ENCODE measurements around the gene NPAS3.

NPAS3 gene

DNA sequence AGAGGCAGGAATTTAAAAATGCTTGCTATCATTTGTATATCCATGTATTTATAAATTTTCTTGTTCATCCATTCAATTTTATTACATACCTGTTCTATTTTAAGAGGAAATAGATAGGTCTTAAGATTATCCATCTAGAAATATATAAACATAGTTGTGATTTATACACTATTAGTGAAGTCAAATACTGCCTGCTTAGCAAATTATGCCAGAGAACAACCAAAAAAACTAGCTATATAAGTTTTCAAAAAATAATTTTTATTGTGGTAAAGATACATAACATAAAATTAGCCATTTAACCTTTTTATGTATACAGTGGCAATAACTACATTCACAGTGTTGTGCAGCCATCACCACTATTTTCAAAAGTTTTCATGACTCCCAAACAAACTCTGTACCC is 237.3 kb downstream of the NPAS3 start:
- DNase-seq (ENCODE audit: low read depth in 2 of 2), result no peak

DNA sequence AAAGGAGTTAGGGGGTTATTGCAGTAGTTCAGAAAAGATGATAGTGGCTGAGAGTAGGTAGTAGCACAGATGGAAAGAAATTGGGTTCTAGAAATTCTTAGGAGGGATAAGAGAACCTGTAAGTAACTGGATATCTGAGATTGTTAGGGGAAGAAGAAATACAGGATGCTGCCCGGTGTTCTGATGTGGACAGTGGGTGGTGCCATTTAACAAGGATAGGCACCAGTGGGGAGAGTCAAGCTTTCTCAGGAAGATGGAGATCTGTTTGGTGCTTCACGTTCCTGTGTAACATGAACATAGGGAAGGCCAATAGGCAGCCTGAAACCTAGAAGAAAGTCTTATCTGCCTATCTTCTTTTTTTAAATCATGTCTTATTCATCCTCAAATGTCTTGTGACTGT is 245.9 kb downstream of the NPAS3 start:
- DNase-seq (ENCODE audit: low read depth in 2 of 2), result no peak

DNA sequence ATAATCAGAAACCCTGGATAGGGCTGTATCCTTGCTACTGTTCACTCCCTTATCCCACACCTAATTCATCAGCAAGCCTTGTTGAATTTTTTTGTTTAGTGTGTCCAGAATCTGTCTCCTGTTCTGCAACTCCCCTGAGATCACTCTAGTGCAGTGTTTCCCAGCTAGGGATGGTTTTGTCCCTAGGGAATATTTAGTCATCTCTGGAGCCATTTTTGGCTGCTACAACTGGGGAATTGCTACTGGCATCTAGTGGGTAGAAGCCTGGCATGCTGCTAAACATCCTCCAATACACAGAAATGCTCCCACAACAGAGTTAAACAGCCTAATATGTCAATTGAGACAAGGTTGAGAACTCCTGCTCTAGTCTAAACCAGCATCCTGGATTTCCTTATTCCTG is 248.0 kb downstream of the NPAS3 start:
- no peak for DNase-seq (ENCODE audit: low read depth in 2 of 2)

DNA sequence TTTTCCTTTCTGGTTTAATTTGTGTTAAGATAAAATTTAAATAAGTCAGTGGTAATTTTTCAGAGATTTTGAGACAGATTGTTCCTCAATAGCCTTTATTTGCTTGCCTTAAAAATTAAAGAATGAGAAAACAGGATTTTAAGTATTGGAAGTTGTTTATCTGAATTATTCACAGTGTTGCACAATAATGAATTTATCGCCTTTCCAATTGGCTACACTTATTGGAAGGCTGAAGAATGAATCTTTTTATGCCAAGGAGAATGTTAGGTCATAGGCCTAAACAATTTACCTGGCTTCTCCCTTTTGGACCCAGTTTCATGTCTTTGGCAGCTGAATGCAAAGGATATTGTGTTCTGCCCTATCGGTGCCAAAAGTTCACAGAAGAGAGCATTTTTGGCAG is 250.2 kb downstream of the NPAS3 start:
- no peak for DNase-seq (ENCODE audit: low read depth in 2 of 2)

DNA sequence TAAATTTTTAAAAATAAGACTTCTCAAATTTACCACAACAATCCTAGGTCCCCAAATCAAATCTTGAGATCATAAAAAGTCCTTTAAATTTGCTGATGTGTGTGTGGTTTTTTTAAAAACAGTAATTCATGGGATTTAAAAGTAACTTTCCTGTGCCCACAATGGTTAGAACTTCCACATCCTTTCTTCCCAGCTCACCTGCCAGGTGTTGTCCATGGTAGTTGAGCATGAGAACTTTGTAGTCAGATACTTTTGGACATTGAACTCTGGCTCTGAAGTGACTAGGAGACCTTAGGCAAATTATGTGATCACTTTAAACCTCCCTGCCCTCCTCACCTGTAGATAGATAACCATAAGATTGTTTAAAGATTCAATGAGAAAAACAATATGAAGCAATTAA is 253.2 kb downstream of the NPAS3 start:
- DNase-seq (ENCODE audit: low read depth in 2 of 2), result no peak

DNA sequence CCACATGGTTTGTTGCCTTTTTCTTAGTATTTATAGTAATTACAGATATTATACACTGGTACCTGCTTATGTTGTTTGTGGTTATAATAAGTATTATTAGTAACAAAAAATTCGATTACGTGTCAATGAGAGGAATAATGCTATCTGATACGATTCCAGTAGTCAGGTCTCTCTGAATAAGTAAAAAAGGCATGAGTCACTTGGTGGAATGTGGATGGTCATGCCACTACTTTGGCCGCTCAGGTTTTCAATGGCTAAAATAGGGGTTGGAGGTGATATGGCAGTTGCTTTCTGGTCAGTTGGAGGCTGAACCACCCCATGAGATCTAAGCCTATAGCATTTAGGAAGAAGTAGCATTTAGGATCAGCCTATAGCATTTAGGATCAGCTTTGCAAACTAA is 255.9 kb downstream of the NPAS3 start:
- no peak for DNase-seq (ENCODE audit: low read depth in 2 of 2)

DNA sequence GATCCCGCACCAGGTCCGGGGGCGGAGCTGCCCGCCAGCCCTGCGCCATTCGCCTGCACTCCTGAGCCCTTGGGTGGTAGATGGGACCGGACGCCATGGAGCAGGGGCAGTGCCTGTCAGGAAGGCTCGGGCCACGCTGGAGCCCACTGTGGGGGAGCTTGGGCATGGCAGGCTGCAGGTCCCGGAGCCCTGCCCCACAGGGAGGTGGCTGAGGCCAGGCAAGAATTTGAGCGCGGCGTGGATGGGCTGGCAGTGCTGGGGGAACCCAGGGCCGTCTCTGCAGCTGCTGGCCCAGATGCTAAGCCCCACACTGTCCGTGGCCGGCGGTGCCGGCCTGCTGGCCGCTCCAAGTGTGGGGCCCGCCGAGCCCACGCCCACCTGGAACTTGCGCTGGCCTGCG is 260.0 kb downstream of the NPAS3 start:
- no peak for DNase-seq (ENCODE audit: low read depth in 2 of 2)

DNA sequence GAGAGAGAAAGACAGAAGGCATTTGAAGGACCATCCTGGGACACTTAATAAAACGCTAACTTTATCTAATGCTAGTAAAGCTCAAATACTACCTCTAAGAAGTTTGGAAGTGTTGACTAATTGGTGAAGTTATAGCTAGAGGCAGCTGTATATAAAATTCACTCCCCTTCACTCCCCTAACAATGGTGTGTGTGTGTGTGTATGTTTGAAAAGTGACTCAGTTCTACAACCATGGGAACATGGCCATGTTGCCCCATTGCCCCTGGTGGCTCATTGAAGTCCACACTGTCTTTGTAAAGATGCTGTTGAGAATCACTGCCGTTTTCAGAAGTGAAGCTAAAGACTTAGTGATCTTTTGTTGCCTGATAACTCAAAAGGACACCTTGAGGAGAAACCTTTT is 262.4 kb downstream of the NPAS3 start:
- no peak for DNase-seq (ENCODE audit: low read depth in 2 of 2)

DNA sequence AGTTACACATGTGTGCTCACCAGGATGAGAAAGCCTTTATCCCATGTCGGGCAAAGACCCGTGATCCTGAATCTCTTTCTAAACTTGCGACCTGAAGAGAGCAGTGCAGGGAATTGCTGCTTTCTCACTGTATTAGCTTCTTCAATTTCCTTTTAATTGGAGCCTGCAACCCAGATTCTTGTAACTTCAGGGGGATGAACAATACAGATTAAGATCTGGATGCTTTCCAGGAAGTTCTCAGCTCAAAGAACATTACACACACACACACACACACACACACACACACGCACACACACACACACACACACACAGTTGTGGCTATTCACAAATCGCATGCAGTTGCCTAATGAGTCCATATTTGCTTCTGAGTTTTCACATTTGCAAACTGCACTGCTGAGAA is 268.3 kb downstream of the NPAS3 start:
- DNase-seq (ENCODE audit: low read depth in 2 of 2), result no peak

DNA sequence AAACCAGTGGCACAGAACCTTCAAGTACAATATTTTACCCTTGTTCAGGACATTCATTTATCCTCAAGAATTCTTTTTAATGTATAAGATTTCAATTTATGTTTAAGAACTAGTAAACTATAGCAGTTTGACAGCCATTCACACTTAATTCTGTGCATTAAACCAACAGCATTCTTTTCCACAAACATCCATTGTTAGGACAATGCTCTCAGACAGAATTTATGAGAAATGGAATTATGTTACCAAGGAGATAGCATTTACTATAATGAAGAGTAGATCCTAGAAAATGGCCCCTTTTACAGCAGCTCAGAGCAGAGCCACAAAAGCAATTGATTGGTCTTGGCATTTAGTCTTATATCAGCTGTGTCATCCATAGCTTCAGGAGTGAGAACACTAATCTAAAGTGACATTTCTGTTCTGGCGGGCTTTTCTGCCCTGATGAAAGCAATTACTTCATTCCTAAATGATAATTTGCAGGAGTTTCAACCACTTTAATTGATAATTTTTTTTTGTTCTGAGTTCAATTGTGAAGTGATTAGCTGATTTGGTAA is 268.9 kb downstream of the NPAS3 start:
- DNase-seq (ENCODE audit: low read depth in 2 of 2), result no peak

DNA sequence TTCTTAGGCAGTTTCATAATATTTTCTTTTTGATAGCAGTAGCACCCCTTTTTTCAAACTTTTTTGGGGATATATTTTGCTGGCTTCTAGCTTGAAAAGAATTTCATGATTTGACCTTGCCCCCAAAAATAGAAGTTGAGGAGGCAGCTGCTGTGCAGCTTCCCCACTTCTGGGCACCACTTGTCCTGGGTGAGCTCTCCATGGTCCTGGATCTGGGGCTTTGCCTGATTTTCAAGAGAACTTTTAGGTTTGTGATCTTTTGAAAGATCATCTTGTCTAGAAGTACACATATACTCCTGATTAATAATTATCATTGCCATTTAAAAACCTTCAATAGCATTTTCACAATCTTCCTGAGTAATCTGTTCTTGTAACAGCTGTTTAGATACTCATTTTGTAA is 271.6 kb downstream of the NPAS3 start:
- DNase-seq (ENCODE audit: low read depth in 2 of 2), result no peak

DNA sequence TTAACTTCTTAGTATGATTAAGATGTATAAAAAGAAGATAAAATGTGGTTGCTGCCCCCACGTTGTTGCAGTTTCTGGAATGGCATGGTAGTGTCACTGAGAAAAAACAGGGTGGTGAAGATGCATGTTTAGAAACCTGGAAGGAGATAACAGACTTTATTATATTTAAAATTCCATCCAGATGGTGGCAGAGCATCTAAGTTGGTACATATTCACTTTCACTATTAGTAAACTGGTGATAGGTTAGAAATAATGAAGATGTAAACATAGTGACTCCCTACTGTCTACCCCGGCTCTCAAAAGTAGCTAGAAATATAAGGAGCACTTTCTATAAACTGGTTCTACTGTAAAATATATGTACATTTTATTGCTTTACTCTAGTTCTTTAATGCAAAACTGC is 279.3 kb downstream of the NPAS3 start:
- no peak for DNase-seq (ENCODE audit: low read depth in 2 of 2)

DNA sequence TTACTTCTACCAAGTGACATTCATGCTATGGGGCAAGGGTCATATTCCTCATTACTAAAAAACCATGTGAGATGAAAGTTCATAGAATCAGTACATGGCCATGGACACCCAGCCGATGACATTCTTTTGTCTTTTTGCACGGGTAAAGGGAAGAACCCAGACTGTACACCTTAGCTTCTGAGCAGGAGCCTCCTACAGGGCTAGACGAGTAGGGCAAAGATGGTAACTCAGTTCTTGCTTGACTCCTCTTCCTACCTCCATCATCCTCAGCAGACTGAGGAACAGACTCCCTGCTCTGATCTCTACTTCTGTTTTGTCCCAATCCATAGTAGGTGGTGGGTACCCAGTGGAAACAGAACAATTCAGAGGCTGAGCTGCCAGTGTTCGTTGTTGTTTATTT is 281.3 kb downstream of the NPAS3 start:
- DNase-seq (ENCODE audit: low read depth in 2 of 2), result no peak

DNA sequence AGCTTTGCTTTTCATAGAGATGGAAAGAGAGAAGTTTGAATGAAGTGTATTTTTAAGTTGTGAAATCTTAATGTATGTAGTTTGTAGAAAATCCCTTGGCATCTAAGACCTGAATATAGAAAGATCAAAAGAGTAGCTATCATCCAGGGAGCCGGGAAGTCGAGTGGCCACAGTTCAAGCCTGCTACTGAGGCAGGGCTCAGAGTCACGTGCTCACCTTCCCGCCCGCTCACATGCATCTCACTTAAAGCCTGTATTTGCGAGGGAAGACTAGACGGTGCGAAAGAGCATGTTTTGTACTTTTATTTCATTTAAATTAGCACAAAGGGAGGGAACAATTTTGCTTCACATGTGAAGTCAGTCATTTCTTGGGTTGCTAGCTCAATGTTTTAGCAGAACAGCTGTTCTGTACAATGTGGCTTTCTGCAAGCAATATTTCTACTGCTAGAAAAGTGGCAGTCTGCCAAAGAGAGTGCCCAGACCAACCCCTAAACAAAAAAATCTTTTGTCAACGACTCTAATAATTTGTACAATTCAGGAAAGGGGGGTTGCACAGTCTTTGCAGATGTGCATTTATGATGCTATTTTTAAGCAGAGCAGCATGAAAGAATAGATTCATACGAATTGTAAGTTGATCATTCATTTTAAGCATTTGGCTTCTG is 290.7 kb downstream of the NPAS3 start:
- no peak for DNase-seq (ENCODE audit: low read depth in 2 of 2)

DNA sequence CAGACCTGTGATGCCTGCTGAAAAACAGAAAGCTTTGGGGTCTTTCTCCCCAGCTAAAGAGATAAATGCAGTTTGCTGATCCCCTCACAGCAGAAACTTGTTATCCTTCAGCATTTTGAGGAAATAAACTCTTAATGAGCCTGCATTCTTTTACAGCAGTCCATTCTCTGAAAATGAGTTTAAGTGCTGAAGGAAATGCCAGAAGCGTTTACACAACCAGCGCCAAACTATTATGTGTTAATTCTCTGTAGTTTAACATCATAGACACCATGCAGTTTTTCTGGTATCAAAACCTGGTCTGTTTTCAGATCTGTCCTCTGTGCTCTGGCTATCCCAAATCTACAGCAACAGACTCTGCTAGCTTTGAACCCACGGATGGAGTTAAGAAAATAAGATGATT is 291.3 kb downstream of the NPAS3 start:
- no peak for DNase-seq (ENCODE audit: low read depth in 2 of 2)

DNA sequence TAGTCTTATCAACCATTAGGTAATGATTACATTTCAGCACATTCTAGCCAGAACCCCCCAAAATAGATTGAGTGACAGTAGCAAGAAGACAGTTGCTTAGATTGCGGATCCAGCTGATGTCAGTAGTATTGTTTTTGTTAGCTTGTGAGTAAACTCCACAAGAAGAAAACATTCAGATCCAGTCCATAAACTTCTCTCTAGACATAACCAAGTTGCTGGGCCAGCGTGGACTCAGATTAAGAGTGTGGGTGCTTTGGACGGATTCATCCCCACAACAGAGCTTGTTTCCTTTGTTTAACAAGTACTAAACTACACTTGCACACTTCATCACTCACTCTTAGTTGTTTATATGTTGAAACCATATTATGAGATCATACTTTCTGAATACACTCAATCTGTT is 293.4 kb downstream of the NPAS3 start:
- DNase-seq (ENCODE audit: low read depth in 2 of 2), result no peak

DNA sequence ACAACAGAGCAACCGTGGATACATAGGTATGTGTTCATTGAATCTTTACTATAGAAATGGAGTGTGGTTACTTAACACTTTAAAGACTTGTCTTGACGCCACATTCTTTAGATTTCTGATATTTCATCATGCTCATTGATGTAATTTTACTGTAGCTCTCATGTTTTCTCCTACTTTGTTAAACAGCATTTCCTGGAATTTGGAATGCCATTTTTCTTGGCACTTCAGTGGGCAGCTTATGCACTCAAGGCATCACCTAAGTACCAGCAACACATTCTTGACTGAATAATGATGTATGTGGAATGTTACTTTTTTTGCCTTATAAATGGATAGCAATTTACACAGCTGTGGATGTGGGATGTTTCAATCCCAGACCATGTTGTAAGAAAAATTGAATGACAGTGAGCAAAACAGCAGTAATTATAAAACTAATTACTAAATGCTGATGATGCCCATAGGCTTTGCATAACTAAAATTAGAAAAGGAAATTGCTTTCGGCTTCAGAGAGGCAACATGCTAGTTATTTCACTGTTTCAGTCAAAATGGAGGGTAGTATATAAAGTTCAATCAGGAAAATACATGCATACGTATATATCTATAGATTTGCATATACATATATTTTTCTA is 298.5 kb downstream of the NPAS3 start:
- DNase-seq (ENCODE audit: low read depth in 2 of 2), result no peak

DNA sequence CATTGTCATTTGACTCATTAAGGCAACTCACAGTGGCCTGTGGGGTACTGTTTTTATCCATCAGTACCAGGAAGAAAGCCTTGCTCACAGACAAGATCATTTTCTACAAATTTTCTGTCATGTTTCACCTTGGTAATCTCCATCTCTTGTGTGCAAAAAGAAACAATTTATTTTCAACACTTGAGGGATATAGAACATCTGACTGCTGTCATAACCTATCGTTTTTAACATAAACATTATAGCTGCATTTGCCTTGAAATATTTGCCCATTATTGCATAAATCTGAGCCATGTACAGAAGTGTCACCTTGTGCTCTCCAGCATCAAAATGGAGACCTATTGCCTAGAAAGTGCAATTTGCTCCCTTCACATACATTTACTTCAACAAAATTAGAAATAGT is 300.8 kb downstream of the NPAS3 start:
- DNase-seq (ENCODE audit: low read depth in 2 of 2), result no peak

DNA sequence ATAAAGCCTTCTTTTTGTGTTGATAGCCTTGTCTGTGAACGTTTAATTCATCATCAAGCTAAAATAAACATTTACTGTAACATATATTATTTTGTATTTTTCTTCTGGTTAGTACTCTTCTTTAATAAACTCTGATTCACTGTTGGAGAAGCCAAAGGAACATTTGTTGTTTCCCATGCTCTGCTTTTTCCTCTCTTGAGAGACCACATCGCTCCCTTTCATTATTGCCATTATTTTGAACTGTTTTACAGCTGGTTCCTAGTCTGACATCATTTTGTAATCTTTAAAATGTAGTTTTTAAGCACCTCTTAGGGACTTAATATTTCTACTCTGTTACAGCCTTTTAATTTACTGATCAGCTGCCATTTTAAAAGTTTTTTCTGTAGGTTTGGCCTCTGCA is 301.8 kb downstream of the NPAS3 start:
- no peak for DNase-seq (ENCODE audit: low read depth in 2 of 2)

DNA sequence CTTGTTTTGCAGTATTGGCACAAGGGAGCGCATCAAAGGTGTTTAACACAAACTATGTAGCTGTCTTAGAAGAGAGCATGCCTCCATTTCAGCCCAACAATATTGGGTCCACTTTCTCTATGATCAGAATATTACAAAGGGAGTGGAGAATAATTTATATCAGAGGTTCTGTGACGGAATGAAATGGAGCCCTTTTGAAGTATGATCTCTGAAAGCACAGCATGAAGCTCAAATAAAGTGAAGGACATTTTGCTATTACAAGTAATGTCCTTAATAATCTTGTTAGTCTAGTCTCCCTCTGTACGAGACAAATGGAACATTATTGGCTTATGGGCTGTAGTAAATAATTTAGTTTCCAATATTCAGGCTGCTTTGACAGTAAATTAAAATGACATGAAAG is 302.7 kb downstream of the NPAS3 start:
- DNase-seq (ENCODE audit: low read depth in 2 of 2), result no peak

DNA sequence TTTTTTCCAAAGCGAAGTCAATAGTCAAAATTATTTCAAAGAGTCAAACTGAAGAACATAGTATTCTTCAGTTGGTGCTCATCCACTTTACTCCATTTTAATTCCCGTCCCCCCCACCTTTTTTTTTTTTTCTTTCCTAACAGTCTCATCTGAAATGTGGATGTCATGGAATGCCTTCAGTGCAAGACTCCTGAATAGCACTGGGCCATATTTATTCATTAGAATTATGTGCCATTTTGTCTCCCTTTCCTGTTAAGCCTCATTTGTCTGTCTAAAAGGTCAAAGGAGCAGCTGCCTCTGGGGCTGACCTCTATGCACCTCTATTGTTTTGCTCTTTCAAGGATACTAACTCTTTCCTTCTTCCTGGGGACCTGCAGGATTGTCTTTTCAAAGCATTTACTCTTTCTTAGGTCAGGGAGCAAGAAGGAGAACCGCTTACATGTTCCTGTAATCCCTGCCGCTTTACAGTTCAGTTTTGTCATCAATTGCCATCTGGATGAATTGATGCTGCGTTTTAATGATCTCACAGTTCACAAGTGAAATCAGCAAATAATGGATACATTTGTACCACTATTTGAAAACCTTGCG is 310.6 kb downstream of the NPAS3 start:
- DNase-seq (ENCODE audit: low read depth in 2 of 2), result no peak

DNA sequence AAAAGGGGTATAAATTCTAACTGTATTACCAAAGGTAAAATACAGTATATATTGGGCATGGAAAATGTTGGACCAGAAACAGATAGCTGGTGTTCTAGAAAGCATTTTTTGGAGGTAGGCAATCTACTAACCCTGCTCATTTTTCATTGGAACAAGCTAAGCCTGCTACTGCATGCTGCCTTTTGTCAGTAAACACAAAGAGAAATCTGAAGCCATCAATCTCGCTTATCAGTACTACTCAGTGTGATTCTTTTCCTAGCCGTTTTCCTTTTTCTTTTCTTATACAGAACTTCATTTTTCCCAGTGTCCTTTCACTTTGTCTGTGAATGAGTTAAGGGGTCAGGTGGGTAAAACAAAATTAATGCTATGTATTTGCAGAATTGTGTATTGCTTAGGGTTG is 312.3 kb downstream of the NPAS3 start:
- no peak for DNase-seq (ENCODE audit: low read depth in 2 of 2)

DNA sequence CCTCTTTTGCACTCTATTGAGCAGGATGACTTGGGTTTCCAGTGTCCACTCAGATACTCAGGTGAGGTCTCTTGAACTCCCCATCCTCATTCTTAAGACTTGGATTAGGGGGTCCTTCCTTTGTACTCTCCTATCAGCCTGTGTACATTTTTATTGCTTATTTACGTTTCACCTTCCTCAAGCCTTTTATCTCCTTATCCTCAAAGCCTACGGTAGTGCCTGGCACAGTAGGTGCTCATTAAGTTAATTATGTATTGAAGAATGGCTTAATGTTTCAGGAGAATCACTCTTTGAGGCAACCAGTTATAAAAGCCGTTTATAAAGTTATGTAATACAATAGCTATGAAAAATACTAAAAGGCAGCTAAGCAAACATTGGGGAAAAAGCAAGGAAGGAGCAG is 315.7 kb downstream of the NPAS3 start:
- no peak for DNase-seq (ENCODE audit: low read depth in 2 of 2)
